Measurements from ENCODE around the gene ZBTB20.

Gene ZBTB20

GRCh38 chr3:114664006-114664405 lies 483.1 kb downstream of the ZBTB20 start:
- no peak for DNase-seq

GRCh38 chr3:114660808-114661207 lies 486.3 kb downstream of the ZBTB20 start:
- no peak for DNase-seq

- DNase-seq, result no peak
Measured at GRCh38 chr3:114660124-114660523, 487.0 kb downstream of the ZBTB20 start.

- no peak for DNase-seq
Measured at GRCh38 chr3:114659109-114660061, 487.7 kb downstream of the ZBTB20 start.

GRCh38 chr3:114651555-114651954 lies 495.5 kb downstream of the ZBTB20 start:
- no peak for DNase-seq

GRCh38 chr3:114650808-114651207 lies 496.3 kb downstream of the ZBTB20 start:
- DNase-seq, result no peak

GRCh38 chr3:114649331-114649730 lies 497.8 kb downstream of the ZBTB20 start:
- DNase-seq, result no peak

- no peak for DNase-seq
Measured at GRCh38 chr3:114646526-114646925, 500.6 kb downstream of the ZBTB20 start.

GRCh38 chr3:114645392-114645791 lies 501.7 kb downstream of the ZBTB20 start:
- no peak for DNase-seq

GRCh38 chr3:114644367-114644766 lies 502.7 kb downstream of the ZBTB20 start:
- DNase-seq, result no peak

GRCh38 chr3:114642951-114643741 lies 503.9 kb downstream of the ZBTB20 start:
- no peak for DNase-seq

GRCh38 chr3:114640126-114640525 lies 507.0 kb downstream of the ZBTB20 start:
- DNase-seq, result no peak

GRCh38 chr3:114639171-114639570 lies 507.9 kb downstream of the ZBTB20 start:
- no peak for DNase-seq

GRCh38 chr3:114635878-114636277 lies 511.2 kb downstream of the ZBTB20 start:
- no peak for DNase-seq

- no peak for DNase-seq
Measured at GRCh38 chr3:114634635-114635034, 512.5 kb downstream of the ZBTB20 start.

GRCh38 chr3:114632757-114633424 lies 514.2 kb downstream of the ZBTB20 start:
- no peak for DNase-seq

- DNase-seq, result no peak
Measured at GRCh38 chr3:114627770-114628169, 519.3 kb downstream of the ZBTB20 start.

- no peak for DNase-seq
Measured at GRCh38 chr3:114626751-114627150, 520.3 kb downstream of the ZBTB20 start.

- DNase-seq, result no peak
Measured at GRCh38 chr3:114624571-114625181, 522.4 kb downstream of the ZBTB20 start.

- DNase-seq, result no peak
Measured at GRCh38 chr3:114624047-114624445, 523.0 kb downstream of the ZBTB20 start.

GRCh38 chr3:114623420-114624046 lies 523.6 kb downstream of the ZBTB20 start:
- no peak for DNase-seq

GRCh38 chr3:114622001-114622400 lies 525.1 kb downstream of the ZBTB20 start:
- no peak for DNase-seq

All from activated CD8-positive, alpha-beta memory T cell treated with anti-CD3 and anti-CD28 coated beads, Interleukin-2, amount 50 U/mL, for 48 hours (primary cell).